Right lobe of liver (tissue), 4 donors: ENCODE measurements around the gene STK38L.

ENCODE experiments used
- CTCF ChIP-seq, 4 donors: fragments of 200-600 bp in 3 of 4; fragments of 450-650 bp in 1 of 4; IDR thresholded peaks; one replicate each; pipeline versions ENCODE4 v1.5.1 to v1.8.0; 2016 to 2022; ENCODE audit warnings: antibody characterized with exemption in 4 of 4, mild to moderate bottlenecking in 2 of 4
- POLR2A ChIP-seq: fragments of 450-650 bp; IDR thresholded peaks from one replicate; pipeline ENCODE4 v1.6.1; 2017; ENCODE audit warnings: antibody characterized with exemption, mild to moderate bottlenecking
- donor health status: DM: no; HTN: no; CAD: no.
- donor health status: DM: no; HTN: no; CAD: no.
- donor health status: DM: no; HTN: yes; CAD: no.

- TF ChIP-seq POLR2A (no peak), CTCF (IDR thresholded peaks at IDR 0.05) (no peak)
Observed at GRCh38 chr12:27340971-27341370, 96.9 kb downstream of the STK38L start.
